K562 (cell line): Measurements from ENCODE around the gene ZNF26. TPM values are rescaled to one million over a fixed set of nuclear protein-coding genes. Genes with fewer than 3 reads are reported as not detected.
"Not testable (repeated sequence)": the region's sequence is repeated elsewhere in the genome, so short reads cannot be mapped to it uniquely, and the experiment has no call there.

Experiments
- ATAC-seq: fragments of 200-7000 bp; cut with Tn5 transposase; 3 replicates; pipeline ENCODE4 v1.9.1; 2020; ENCODE audit warnings: moderate library complexity
- BruUV-seq: library from RNA; stranded (reverse); fragments of 400-500 nt; replicated peaks from 2 replicates; lab custom pipeline; 2021; lab: Mats Ljungman, UMichigan
- CTCF ChIA-PET: fragments of 300-600 bp; formaldehyde crosslinking; extraction: SDS; loops from one replicate; lab custom pipeline; 2021; ENCODE audit warnings: low intra/inter-chr PET ratio; lab: Yijun Ruan, JAX
- POLR2A ChIA-PET: fragments of 300-600, 350-650 bp; sonication (Branson Sonifier 250); formaldehyde crosslinking; extraction: SDS; loops from one replicate; lab custom pipeline; 2021; ENCODE audit warnings: antibody characterized with exemption, inconsistent platforms; lab: Yijun Ruan, JAX
- DNase-seq, 4 experiments: peaks; one replicate each; pipeline versions ENCODE4 v3.0.0 to v3.0.0-alpha.2; 2011 to 2018; ENCODE audit warnings: low spot score in 3 of 4, mixed read lengths in 3 of 4; ENCODE audit errors: extremely low read depth in 1 of 4
- FAIRE-seq: peaks from 2 replicates; lab custom pipeline; 2011; peaks lifted over from hg19 to GRCh38; lab: Jason Lieb, UNC
- H2AFZ ChIP-seq: 2 replicates; pipeline ENCODE4 v1.6.0; 2011; ENCODE audit warnings: low read depth, low read length, control low read depth, inconsistent platforms
- H3K27ac ChIP-seq: fragments of 200-600 bp; 3 replicates; pipeline ENCODE4 v1.8.0; 2011; ENCODE audit warnings: low read depth, mild to moderate bottlenecking, control low read depth, inconsistent platforms, low read length, moderate library complexity, mixed read lengths; ENCODE audit errors: extremely low read depth
- H3K27me3 ChIP-seq, 2 experiments: fragments of 300-600 bp in 1 of 2; 2 replicates in 1 of 2; 3 replicates in 1 of 2; pipeline versions ENCODE4 v1.6.0 to v1.8.0; 2011; ENCODE audit warnings: inconsistent platforms in 2 of 2, low read length in 2 of 2, mild to moderate bottlenecking in 1 of 2, mixed read lengths in 1 of 2, moderate library complexity in 1 of 2; ENCODE audit not compliant: control insufficient read depth in 2 of 2, insufficient read depth in 2 of 2
- H3K36me3 ChIP-seq: fragments of 300-600 bp; 3 replicates; pipeline ENCODE4 v1.8.0; 2011; ENCODE audit warnings: mild to moderate bottlenecking, low read length, inconsistent platforms; ENCODE audit not compliant: control insufficient read depth, insufficient read depth
- H3K4me1 ChIP-seq, 2 experiments: fragments of 200-600 bp in 1 of 2; replicated peaks in 1 of 2; 2 replicates in 1 of 2; 3 replicates in 1 of 2; pipeline versions ENCODE4 v1.5.1 to v1.8.0; 2011; ENCODE audit warnings: inconsistent platforms in 2 of 2, low read length in 2 of 2, mild to moderate bottlenecking in 1 of 2, mixed read lengths in 1 of 2, moderate library complexity in 1 of 2; ENCODE audit not compliant: control insufficient read depth in 2 of 2, insufficient read depth in 2 of 2
- H3K4me2 ChIP-seq: 2 replicates; pipeline ENCODE4 v1.6.1; 2011; ENCODE audit warnings: low read length, control low read depth, inconsistent platforms, mixed read lengths; ENCODE audit not compliant: insufficient read depth
- H3K4me3 ChIP-seq: fragments of 200-600 bp; sonication (generic), shearing (Covaris generic); 2 replicates; pipeline ENCODE4 v1.5.1; 2016; ENCODE audit warnings: control low read depth, inconsistent platforms
- H3K79me2 ChIP-seq: fragments of 200-600 bp; 3 replicates; pipeline ENCODE4 v1.8.0; 2011; ENCODE audit warnings: low read length, inconsistent platforms; ENCODE audit not compliant: control insufficient read depth, insufficient read depth
- H3K9ac ChIP-seq, 2 experiments: 2 replicates each; pipeline versions ENCODE4 v1.6.0 to v1.6.1; 2011; ENCODE audit warnings: low read depth in 2 of 2, low read length in 2 of 2, control low read depth in 1 of 2, inconsistent platforms in 1 of 2, mild to moderate bottlenecking in 1 of 2, mixed read lengths in 1 of 2; ENCODE audit not compliant: insufficient read depth in 1 of 2
- H3K9me1 ChIP-seq: one replicate; pipeline ENCODE4 v1.6.0; 2011; ENCODE audit warnings: inconsistent platforms, mild to moderate bottlenecking, low read length, moderate library complexity; ENCODE audit not compliant: control insufficient read depth, insufficient read depth
- H3K9me3 ChIP-seq: replicated peaks from 2 replicates; pipeline ENCODE4 v1.5.1; 2011; ENCODE audit warnings: low read depth, low read length, inconsistent platforms; ENCODE audit not compliant: control insufficient read depth, insufficient read depth
- H4K20me1 ChIP-seq: replicated peaks from 2 replicates; pipeline ENCODE4 v1.6.1; 2011; ENCODE audit warnings: low read length, inconsistent platforms, mixed read lengths; ENCODE audit not compliant: control insufficient read depth, insufficient read depth
- HMG20B ChIP-seq: fragments of 250-450 bp; sonication (Bioruptor Pico); IDR thresholded peaks from 2 replicates; pipeline ENCODE4 v1.5.0; 2021; ENCODE audit warnings: mild to moderate bottlenecking
- VEZF1 ChIP-seq: fragments of 200-800 bp; sonication (Bioruptor generic); IDR thresholded peaks from 2 replicates; pipeline ENCODE4 v1.6.1; 2017; ENCODE audit warnings: missing genetic modification characterization, missing compliant biosample characterization
- WGBS: fragments of 100-300 bp; shearing (Covaris generic); methylation state at CpG from one replicate; pipeline ENCODE4 v1.1.6; 2016; ENCODE audit warnings: low coverage, mixed read lengths; ENCODE audit not compliant: insufficient coverage; ENCODE audit errors: missing lambda C conversion rate; 5-methylcytosine and 5-hydroxymethylcytosine counted together
- in situ Hi-C: fragments of 300-500 bp; cut with MboI; formaldehyde crosslinking; loops from 4 replicates; pipeline ENCODE4 v1.15.0; 2018; ENCODE audit warnings: inconsistent platforms, mixed read lengths
- intact Hi-C: fragments of 100-400 bp; cut with micrococcal nuclease; formaldehyde crosslinking; loops from 2 replicates; pipeline ENCODE4 v1.14.2; 2022
- polyA plus RNA-seq, 8 experiments: library from polyadenylated mRNA; depleted of rRNA in 4 of 8; stranded (reverse) in 5 of 8; unstranded in 3 of 8; fragments of >200 nt; fragmentation: Nextera tagmentation in 2 of 8; fragmentation: Illumina TruSeq in 1 of 8; extraction: Ambion mirVana in 2 of 8; extraction: Trizol in 1 of 8; gene quantifications; 2 replicates each; pipeline versions ENCODE4 v1.2.1 to v1.2.3, GENCODE V29; 2011 to 2014; ENCODE audit warnings: inconsistent platforms in 1 of 8, missing spikeins in 1 of 8
- total RNA-seq, 7 experiments: library from RNA; depleted of rRNA in 6 of 7; stranded (reverse); fragments of >200 nt in 6 of 7; fragmentation: Illumina TruSeq in 2 of 7; extraction: Trizol in 2 of 7; gene quantifications; 2 replicates each; pipeline versions ENCODE4 v1.2.1 to v1.2.3, GENCODE V29; 2011 to 2021; ENCODE audit warnings: low replicate concordance in 1 of 7

The ZNF26 gene
- total and polyA plus RNA-seq, 9 of the 15 experiments (the other 6 are each of a cell fraction or from before 2014, with no cell fraction given): 1.2 to 14.1 (median 8.0) TPM

GRCh38 chr12:132956011-132956788 lies 30.0 kb upstream of the ZNF26 start, which contains the start of gene ZNF605 (continued):
- TF ChIP-seq VEZF1 (peak; percentile 63), HMG20B (CRISPR knock-in tag) (no peak)

GRCh38 chr12:132961790-132962189 lies 24.4 kb upstream of the ZNF26 start:
- H3K27ac ChIP-seq, H4K20me1 ChIP-seq, FAIRE-seq, H3K79me2 ChIP-seq, BruUV-seq, H3K9ac ChIP-seq, in situ Hi-C loops, DNase-seq, CTCF ChIA-PET, H3K4me3 ChIP-seq, H3K36me3 ChIP-seq, H3K27me3 ChIP-seq, H3K9me1 ChIP-seq, H3K4me1 ChIP-seq, H3K4me2 ChIP-seq, H2AFZ ChIP-seq, POLR2A ChIA-PET, ATAC-seq, H3K9me3 ChIP-seq: not testable (repeated sequence)
- WGBS: 15% methylated on average over 14 of the region's 14 CpGs
- intact Hi-C loops: loop anchor here (10.0 kb wide), 1 partner anchor 103 kb away; no protein-coding TSS in a partner anchor
